HG03025 (cell line): ENCODE measurements around the gene ZFYVE19.
"Not testable (repeated sequence)": the region's sequence is repeated elsewhere in the genome, so short reads cannot be mapped to it uniquely, and the experiment has no call there.

Experiments used
- ATAC-seq: cut with Tn5 transposase; IDR thresholded peaks from one replicate; pipeline ENCODE4 v1.9.1; 2021; ENCODE audit warnings: mild to moderate bottlenecking, moderate library complexity; ENCODE audit not compliant: unreplicated experiment, low FRiP score

The ZFYVE19 gene

GRCh38 chr15:40844696-40845030 is 37.8 kb downstream of the ZFYVE19 start:
- ATAC-seq = no peak

GRCh38 chr15:40845036-40845435 is 38.1 kb downstream of the ZFYVE19 start:
- no peak for ATAC-seq

- no peak for ATAC-seq
Observed at GRCh38 chr15:40845511-40846284, 38.8 kb downstream of the ZFYVE19 start.

- no peak for ATAC-seq
Observed at GRCh38 chr15:40846841-40847222, 39.9 kb downstream of the ZFYVE19 start.

GRCh38 chr15:40847223-40847961 is 40.5 kb downstream of the ZFYVE19 start:
- ATAC-seq = no peak

GRCh38 chr15:40850576-40851112 is 43.8 kb downstream of the ZFYVE19 start:
- ATAC-seq = no peak

- no peak for ATAC-seq
Observed at GRCh38 chr15:40852529-40852928, 45.6 kb downstream of the ZFYVE19 start.

GRCh38 chr15:40853241-40853890 is 46.5 kb downstream of the ZFYVE19 start:
- ATAC-seq = no peak

GRCh38 chr15:40854161-40854560 is 47.3 kb downstream of the ZFYVE19 start:
- ATAC-seq = no peak

- no peak for ATAC-seq
Observed at GRCh38 chr15:40855706-40856234, 48.9 kb downstream of the ZFYVE19 start.

GRCh38 chr15:40856746-40857145 is 49.9 kb downstream of the ZFYVE19 start:
- ATAC-seq = no peak

GRCh38 chr15:40857601-40858341 is 50.9 kb downstream of the ZFYVE19 start:
- ATAC-seq = no peak

GRCh38 chr15:40858706-40859105 is 51.8 kb downstream of the ZFYVE19 start:
- ATAC-seq = no peak

GRCh38 chr15:40859206-40859851 is 52.4 kb downstream of the ZFYVE19 start:
- ATAC-seq = no peak

GRCh38 chr15:40861147-40861546 is 54.3 kb downstream of the ZFYVE19 start:
- not testable (repeated sequence) for ATAC-seq

- ATAC-seq = no peak
Observed at GRCh38 chr15:40863660-40864270, 56.9 kb downstream of the ZFYVE19 start.
